ENCODE measurements around the gene CD74.

CD74 gene

DNA sequence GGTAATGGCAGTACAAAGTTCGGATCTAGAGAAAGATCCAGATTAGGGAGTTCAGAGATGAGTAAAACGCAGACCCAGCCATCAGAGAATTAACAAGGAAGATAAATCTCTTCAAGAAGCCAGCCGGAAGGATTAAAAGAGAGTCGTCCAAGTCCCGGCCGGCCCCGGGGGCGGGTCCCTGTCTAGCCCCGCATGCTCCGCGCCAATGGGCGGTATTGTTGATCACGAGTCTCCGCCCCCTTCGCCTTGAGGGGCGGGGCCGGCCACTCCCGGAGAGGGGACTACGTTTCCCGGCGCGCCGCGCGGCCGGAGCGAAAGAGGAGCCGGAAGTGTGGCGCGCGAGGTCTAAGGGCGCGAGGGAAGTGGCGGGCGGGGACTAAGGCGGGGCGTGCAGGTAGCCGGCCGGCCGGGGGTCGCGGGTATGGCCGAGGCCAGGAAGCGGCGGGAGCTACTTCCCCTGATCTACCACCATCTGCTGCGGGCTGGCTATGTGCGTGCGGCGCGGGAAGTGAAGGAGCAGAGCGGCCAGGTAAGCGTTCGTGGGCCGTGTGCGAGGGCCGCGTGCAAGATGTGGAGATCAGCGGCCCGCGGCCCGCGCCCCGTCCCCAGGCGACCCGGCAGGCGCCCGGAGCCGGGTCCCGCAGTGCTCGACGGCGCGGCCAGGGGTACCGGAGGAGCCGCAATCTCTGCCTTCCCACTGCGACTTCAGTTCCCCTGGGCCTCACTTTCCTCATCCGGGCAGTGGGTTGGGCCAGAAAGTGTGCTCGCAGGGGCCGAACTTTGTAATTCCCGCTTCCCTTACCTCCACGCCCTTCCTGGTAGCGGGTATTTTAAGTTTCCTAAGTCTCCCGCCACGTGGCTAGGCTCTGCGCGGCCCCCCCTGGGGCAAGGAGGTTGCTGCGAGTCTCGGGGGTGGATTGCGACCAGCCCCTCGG lies 55.1 kb downstream of the CD74 start, which contains the start of gene TCOF1:
TCOF1 (plus strand) TSS at position 372 of the 935 bp plus-strand sequence; CDS start at position 422, 50 bp downstream.
- peak within 1 kb of the TSS; percentile 82 for H3K4me3 ChIP-seq (ENCODE audit: low read length)
- TF ChIP-seq, protein P1, sequence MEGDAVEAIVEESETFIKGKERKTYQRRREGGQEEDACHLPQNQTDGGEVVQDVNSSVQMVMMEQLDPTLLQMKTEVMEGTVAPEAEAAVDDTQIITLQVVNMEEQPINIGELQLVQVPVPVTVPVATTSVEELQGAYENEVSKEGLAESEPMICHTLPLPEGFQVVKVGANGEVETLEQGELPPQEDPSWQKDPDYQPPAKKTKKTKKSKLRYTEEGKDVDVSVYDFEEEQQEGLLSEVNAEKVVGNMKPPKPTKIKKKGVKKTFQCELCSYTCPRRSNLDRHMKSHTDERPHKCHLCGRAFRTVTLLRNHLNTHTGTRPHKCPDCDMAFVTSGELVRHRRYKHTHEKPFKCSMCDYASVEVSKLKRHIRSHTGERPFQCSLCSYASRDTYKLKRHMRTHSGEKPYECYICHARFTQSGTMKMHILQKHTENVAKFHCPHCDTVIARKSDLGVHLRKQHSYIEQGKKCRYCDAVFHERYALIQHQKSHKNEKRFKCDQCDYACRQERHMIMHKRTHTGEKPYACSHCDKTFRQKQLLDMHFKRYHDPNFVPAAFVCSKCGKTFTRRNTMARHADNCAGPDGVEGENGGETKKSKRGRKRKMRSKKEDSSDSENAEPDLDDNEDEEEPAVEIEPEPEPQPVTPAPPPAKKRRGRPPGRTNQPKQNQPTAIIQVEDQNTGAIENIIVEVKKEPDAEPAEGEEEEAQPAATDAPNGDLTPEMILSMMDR (conservative IDR thresholded peaks at IDR 0.05; ENCODE audit: low read depth, low read length), result no peak
- peak; percentile 85 for DNase-seq (ENCODE audit: low read depth)

DNA sequence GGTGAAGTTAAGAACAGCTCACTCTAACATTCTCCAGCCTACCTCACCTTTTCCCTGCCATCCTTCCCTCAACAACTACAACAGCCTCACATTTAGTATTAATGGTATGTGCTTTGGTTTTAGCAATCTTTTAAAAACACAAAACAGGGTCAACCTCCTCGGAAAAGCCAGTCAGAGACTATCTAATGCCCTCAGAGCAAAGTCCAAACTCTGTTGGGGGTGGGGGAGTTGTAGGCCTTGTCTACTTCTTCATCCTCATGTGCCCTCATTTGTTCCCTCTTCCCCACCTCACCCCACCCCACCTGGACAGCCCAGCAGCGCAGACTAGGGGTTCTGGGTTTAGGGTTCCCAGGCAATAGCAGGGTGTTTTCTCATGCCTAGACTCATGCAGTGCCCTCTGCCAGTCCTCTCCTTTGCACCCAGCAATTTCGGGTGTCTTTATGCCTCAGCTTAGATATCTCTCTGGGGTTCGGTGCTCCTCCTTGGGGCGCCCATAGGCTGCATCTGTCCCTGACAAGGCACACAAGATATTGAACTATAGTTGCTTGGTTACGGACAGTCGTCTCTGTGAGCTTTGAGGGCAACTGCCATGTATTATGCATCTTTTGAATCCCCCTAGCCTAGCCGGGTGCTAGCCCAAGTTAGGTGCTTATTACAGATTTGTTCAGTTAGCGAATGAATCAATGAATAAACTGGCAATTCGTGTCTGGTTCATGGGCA lies 56.0 kb downstream of the CD74 start:
- no peak for DNase-seq (ENCODE audit: low read depth)
- peak overlapping the region; percentile 58 for H3K4me3 ChIP-seq (ENCODE audit: low read length)
- TF ChIP-seq, protein P1 (conservative IDR thresholded peaks at IDR 0.05; ENCODE audit: low read depth, low read length), result no peak

DNA sequence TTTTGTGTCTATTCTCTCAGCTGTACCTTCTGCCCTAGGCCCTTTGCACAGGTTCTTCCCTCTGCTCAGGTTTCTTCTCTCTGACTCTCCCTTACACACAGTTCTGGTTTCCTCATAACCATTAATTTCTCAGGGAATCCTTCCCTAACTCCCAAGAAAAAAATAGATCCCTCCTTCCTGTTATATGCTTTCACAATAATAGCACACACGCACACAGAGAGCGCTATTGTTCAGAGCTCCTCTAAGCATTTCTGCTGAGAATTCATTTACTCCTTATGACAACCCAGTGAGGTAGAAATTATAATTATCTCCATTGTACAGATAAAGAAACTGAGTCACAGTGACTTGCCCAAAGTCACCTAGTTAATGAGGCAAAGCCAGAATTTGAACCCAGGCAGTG lies 56.9 kb downstream of the CD74 start:
- no peak overlapping the region for H3K4me3 ChIP-seq (ENCODE audit: low read length)
- no peak for DNase-seq (ENCODE audit: low read depth)
- TF ChIP-seq, protein P1 (conservative IDR thresholded peaks at IDR 0.05; ENCODE audit: low read depth, low read length), result no peak

DNA sequence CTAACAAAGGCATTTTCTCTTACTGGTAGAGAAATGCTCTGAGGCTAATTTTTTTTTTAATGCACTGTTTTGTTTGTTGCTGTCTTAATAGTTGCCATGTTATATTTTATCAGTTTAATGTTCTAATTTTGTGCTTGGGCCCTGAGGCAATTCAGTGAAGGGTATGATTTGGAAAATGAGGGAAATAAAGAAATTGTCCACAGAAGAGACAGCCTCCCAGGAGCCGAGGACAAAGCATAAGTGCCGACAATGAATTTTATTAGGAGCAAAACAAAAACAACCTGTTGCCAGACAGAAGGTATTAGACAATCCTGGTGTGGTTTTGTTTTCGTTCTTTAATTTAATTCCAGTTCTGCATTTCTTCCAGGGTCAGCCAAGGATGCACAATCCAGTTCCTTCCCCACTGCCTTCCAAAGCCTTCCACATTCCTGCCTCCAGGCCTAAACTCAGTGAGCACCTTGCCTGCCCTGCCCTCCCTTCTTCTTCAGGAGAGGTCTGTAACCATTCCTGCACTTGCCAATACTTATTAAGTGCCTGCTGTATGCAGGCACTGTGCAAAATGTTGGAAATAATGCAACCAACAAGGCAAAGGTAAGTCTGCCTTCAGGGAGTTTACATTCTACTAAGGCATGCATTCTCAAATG lies 59.6 kb downstream of the CD74 start:
- TF ChIP-seq, protein P1 (conservative IDR thresholded peaks at IDR 0.05; ENCODE audit: low read depth, low read length), result no peak
- no peak for DNase-seq (ENCODE audit: low read depth)
- H3K4me3 ChIP-seq (ENCODE audit: low read length), result no peak overlapping the region

DNA sequence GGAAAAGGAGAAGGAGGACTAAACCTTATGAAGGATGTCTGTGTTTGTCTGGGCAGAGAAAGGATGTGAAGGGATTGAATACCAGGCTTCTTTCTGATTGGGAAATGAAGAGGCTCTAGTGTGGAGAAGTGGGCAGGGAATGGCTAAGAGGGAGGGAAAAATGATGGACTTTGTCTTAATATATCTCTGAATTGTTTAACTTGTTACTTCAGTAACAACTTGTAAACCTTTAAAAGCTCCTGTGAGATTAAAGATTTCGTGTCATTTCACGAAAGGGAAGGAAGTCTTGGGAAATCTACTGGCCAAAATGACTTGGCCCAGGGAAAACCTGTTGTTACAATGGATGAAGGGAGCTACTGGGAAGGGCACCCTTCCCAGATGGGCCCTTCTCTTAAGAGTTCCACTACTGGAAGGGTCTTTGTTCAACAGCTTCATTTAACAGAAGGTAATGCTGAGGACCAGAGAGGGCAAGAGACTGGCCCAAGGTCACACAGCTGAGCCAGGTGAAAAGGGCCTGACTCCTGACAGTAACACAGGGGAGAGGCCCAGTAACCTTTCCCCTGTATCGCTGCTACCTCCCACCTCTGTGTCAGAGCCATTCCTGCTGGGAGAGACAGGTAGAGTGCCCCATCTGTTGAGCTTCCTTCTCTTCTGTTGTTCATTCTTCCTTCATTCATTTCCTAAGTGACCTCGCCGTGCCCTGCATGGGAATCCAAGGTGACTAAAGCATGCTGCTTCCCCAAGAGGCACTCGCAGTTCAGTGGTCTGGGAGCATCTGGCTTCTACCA lies 60.3 kb downstream of the CD74 start:
- no peak for DNase-seq (ENCODE audit: low read depth)
- TF ChIP-seq, protein P1 (conservative IDR thresholded peaks at IDR 0.05; ENCODE audit: low read depth, low read length), result no peak
- H3K4me3 ChIP-seq (ENCODE audit: low read length), result no peak overlapping the region
